Stimulated activated effector memory CD8-positive, alpha-beta T cell treated with anti-CD3 and anti-CD28 coated beads, Interleukin-12 subunit alpha, Interleukin-12 subunit beta, amount 100 ng/mL, for 72 hours (primary cell): Measurements from ENCODE around the gene PPAN.
A peak's percentile ranks its signal among the peaks of the same experiment; 100 is the strongest.

Experiments used
- ATAC-seq: fragments of 150-1000 bp; cut with Tn5 transposase; 2 replicates; pipeline ENCODE4 v1.10.0; 2021
- DNase-seq, 2 donors: peaks; one replicate each; pipeline ENCODE4 v3.0.0; 2021 to 2022; ENCODE audit warnings: low spot score in 2 of 2
- H3K27ac Mint-ChIP-seq: one replicate; pipeline ENCODE4 v1.8.0; 2022; ENCODE audit warnings: mild to moderate bottlenecking, mixed read lengths
- H3K36me3 Mint-ChIP-seq: one replicate; pipeline ENCODE4 v1.8.0; 2022; ENCODE audit warnings: mild to moderate bottlenecking, mixed read lengths
- H3K4me1 Mint-ChIP-seq: one replicate; pipeline ENCODE4 v1.8.0; 2022; ENCODE audit warnings: mixed read lengths
- H3K4me3 Mint-ChIP-seq: one replicate; pipeline ENCODE4 v1.8.0; 2022; ENCODE audit warnings: mild to moderate bottlenecking, mixed read lengths
- H3K9me3 Mint-ChIP-seq: one replicate; pipeline ENCODE4 v1.8.0; 2022; ENCODE audit warnings: mixed read lengths

Gene PPAN

GRCh38 chr19:10104665-10105508 is 1.3 kb upstream of the PPAN start:
- H3K4me1 Mint-ChIP-seq = peaks cover 61% of the 10 kb centered on the region
- ATAC-seq (peak; percentile 81), DNase-seq (peak; percentile 58 to 90)
- H3K4me3 Mint-ChIP-seq = peak overlapping the region; percentile 91
- H3K27ac Mint-ChIP-seq = peak overlapping the region; percentile 95
- H3K36me3 Mint-ChIP-seq = peaks cover 71% of the 10 kb centered on the region
- no peaks in the 10 kb centered on the region for H3K9me3 Mint-ChIP-seq

GRCh38 chr19:10105509-10106099 is 558 bp upstream of the PPAN start:
- peak in 1 of 2 donors; percentile 91 for DNase-seq
- peak overlapping the region; percentile 91 for H3K4me3 Mint-ChIP-seq

GRCh38 chr19:10107254-10107653 is 1.1 kb downstream of the PPAN start:
- ATAC-seq (no peak), DNase-seq (no peak)
- Mint-ChIP-seq H3K9me3 (no peaks in the 10 kb centered on the region), H3K36me3 (peaks cover 87% of the 10 kb centered on the region), H3K4me3 (peak overlapping the region; percentile 91), H3K27ac (peak overlapping the region; percentile 95), H3K4me1 (peaks cover 71% of the 10 kb centered on the region)

More at GRCh38 chr19:10105509-10106099, 558 bp upstream of the PPAN start:
- Mint-ChIP-seq H3K36me3 (peaks cover 78% of the 10 kb centered on the region), H3K9me3 (no peaks in the 10 kb centered on the region), H3K4me1 (peaks cover 63% of the 10 kb centered on the region), H3K27ac (peak overlapping the region; percentile 95)
- ATAC-seq = peak; percentile 59

GRCh38 chr19:10107817-10108367 is 1.7 kb downstream of the PPAN start:
- no peak for ATAC-seq
- peaks cover 87% of the 10 kb centered on the region for H3K36me3 Mint-ChIP-seq

GRCh38 chr19:10109528-10109927 is 3.4 kb downstream of the PPAN start:
- no peak for DNase-seq
- peak overlapping the region; percentile 94 for H3K27ac Mint-ChIP-seq
- H3K4me1 Mint-ChIP-seq = peaks cover 82% of the 10 kb centered on the region
- H3K4me3 Mint-ChIP-seq = peak overlapping the region; percentile 91
- ATAC-seq = no peak
- H3K36me3 Mint-ChIP-seq = peaks cover 100% of the 10 kb centered on the region
- no peaks in the 10 kb centered on the region for H3K9me3 Mint-ChIP-seq

More at GRCh38 chr19:10107817-10108367, 1.7 kb downstream of the PPAN start:
- Mint-ChIP-seq H3K4me3 (peak overlapping the region; percentile 91), H3K4me1 (peaks cover 71% of the 10 kb centered on the region), H3K9me3 (no peaks in the 10 kb centered on the region), H3K27ac (peak overlapping the region; percentile 95)
- no peak for DNase-seq

- peaks cover 78% of the 10 kb centered on the region for H3K4me1 Mint-ChIP-seq
- peaks cover 100% of the 10 kb centered on the region for H3K36me3 Mint-ChIP-seq
- ATAC-seq = no peak
- no peak for DNase-seq
- no peaks in the 10 kb centered on the region for H3K9me3 Mint-ChIP-seq
- H3K4me3 Mint-ChIP-seq = peak overlapping the region; percentile 91
- H3K27ac Mint-ChIP-seq = peak overlapping the region; percentile 94
Measured at GRCh38 chr19:10110076-10110971, 4.2 kb downstream of the PPAN start.

GRCh38 chr19:10110972-10111317 is 4.8 kb downstream of the PPAN start:
- no peak for ATAC-seq
- H3K27ac Mint-ChIP-seq = peak overlapping the region; percentile 94
- H3K36me3 Mint-ChIP-seq = peaks cover 100% of the 10 kb centered on the region
- H3K4me1 Mint-ChIP-seq = peaks cover 73% of the 10 kb centered on the region
- peak overlapping the region; percentile 91 for H3K4me3 Mint-ChIP-seq
- DNase-seq = no peak
- H3K9me3 Mint-ChIP-seq = no peaks in the 10 kb centered on the region

- H3K4me1 Mint-ChIP-seq = peaks cover 75% of the 10 kb centered on the region
- H3K27ac Mint-ChIP-seq = peak within 1 kb of the TSS; percentile 94
- peak; percentile 46 to 82 for DNase-seq
- peak within 1 kb of the TSS; percentile 91 for H3K4me3 Mint-ChIP-seq
- no peaks in the 10 kb centered on the region for H3K9me3 Mint-ChIP-seq
- H3K36me3 Mint-ChIP-seq = peaks cover 100% of the 10 kb centered on the region
- peak; percentile 52 for ATAC-seq
Measured at GRCh38 chr19:10111405-10111811, 5.2 kb downstream of the PPAN start, which contains the start of gene P2RY11. Gene P2RY11, plus strand, starts transcription at chr19:10111693. Its CDS starts 29 bp downstream, at chr19:10111722.

- ATAC-seq (peak; percentile 85), DNase-seq (peak; percentile 66 to 84)
- Mint-ChIP-seq H3K4me1 (peaks cover 72% of the 10 kb centered on the region), H3K27ac (peak overlapping the region; percentile 94), H3K4me3 (peak overlapping the region; percentile 91), H3K36me3 (peaks cover 100% of the 10 kb centered on the region), H3K9me3 (no peaks in the 10 kb centered on the region)
Measured at GRCh38 chr19:10112037-10112761, 6.0 kb downstream of the PPAN start.

- ATAC-seq (peak; percentile 65), DNase-seq (peak; percentile 61 to 90)
- peak overlapping the region; percentile 94 for H3K27ac Mint-ChIP-seq
- peak overlapping the region; percentile 91 for H3K4me3 Mint-ChIP-seq
- no peaks in the 10 kb centered on the region for H3K9me3 Mint-ChIP-seq
- peaks cover 70% of the 10 kb centered on the region for H3K4me1 Mint-ChIP-seq
- peaks cover 100% of the 10 kb centered on the region for H3K36me3 Mint-ChIP-seq
Measured at GRCh38 chr19:10112895-10113591, 6.9 kb downstream of the PPAN start.

GRCh38 chr19:10113592-10113963 is 7.4 kb downstream of the PPAN start:
- Mint-ChIP-seq H3K27ac (peak overlapping the region; percentile 94), H3K4me3 (peak overlapping the region; percentile 91), H3K4me1 (peaks cover 72% of the 10 kb centered on the region), H3K9me3 (no peaks in the 10 kb centered on the region), H3K36me3 (peaks cover 100% of the 10 kb centered on the region)
- DNase-seq (no peak), ATAC-seq (no peak)

- no peaks in the 10 kb centered on the region for H3K9me3 Mint-ChIP-seq
- DNase-seq (no peak), ATAC-seq (no peak)
- peaks cover 100% of the 10 kb centered on the region for H3K36me3 Mint-ChIP-seq
- H3K4me1 Mint-ChIP-seq = peaks cover 75% of the 10 kb centered on the region
- peak overlapping the region; percentile 91 for H3K27ac Mint-ChIP-seq
- H3K4me3 Mint-ChIP-seq = peak overlapping the region; percentile 91
Measured at GRCh38 chr19:10113964-10114650, 7.9 kb downstream of the PPAN start.

- Mint-ChIP-seq H3K9me3 (no peaks in the 10 kb centered on the region), H3K4me3 (peak overlapping the region; percentile 24), H3K36me3 (peaks cover 100% of the 10 kb centered on the region), H3K4me1 (peaks cover 73% of the 10 kb centered on the region), H3K27ac (peak overlapping the region; percentile 91)
- DNase-seq (no peak), ATAC-seq (no peak)
Measured at GRCh38 chr19:10114651-10115391, 8.7 kb downstream of the PPAN start.
